HEK293 (cell line): ENCODE measurements around the gene MEG3.

Experiments used
- EGR2 ChIP-seq: fragments of 450-650 bp; formaldehyde crosslinking; IDR thresholded peaks from 2 replicates; pipeline ENCODE4 v1.5.1; 2016; ENCODE audit warnings: low read depth, missing biosample characterization, missing genetic modification characterization
- GLI2 ChIP-seq: fragments of 450-650 bp; formaldehyde crosslinking; IDR thresholded peaks from 2 replicates; pipeline ENCODE4; 2017; ENCODE audit warnings: missing biosample characterization, missing genetic modification characterization, low read depth, borderline replicate concordance
- GLI4 ChIP-seq: fragments of 450-650 bp; formaldehyde crosslinking; IDR thresholded peaks from 2 replicates; pipeline ENCODE4 v1.5.1; 2016; ENCODE audit warnings: missing biosample characterization, missing genetic modification characterization
- HOXA7 ChIP-seq: sonication (generic); formaldehyde crosslinking; IDR thresholded peaks from 2 replicates; pipeline ENCODE4 v1.8.1; 2022; ENCODE audit warnings: missing genetic modification reagents, borderline replicate concordance
- IKZF3 ChIP-seq: fragments of 450-650 bp; IDR thresholded peaks from 2 replicates; pipeline ENCODE4 v1.5.0; 2018; ENCODE audit warnings: missing biosample characterization, mild to moderate bottlenecking, missing genetic modification characterization, moderate library complexity
- MYNN ChIP-seq: fragments of 450-650 bp; formaldehyde crosslinking; IDR thresholded peaks from 2 replicates; pipeline ENCODE4 v1.5.1; 2016; ENCODE audit warnings: missing biosample characterization, missing genetic modification characterization, borderline replicate concordance
- PRDM1 ChIP-seq: fragments of 450-650 bp; formaldehyde crosslinking; IDR thresholded peaks from 2 replicates; pipeline ENCODE4; 2016; ENCODE audit warnings: missing biosample characterization, missing genetic modification characterization
- ZBTB1 ChIP-seq: fragments of 450-650 bp; formaldehyde crosslinking; IDR thresholded peaks from 2 replicates; pipeline ENCODE4 v1.5.1; 2016; ENCODE audit warnings: missing biosample characterization, missing genetic modification characterization
- ZIC2 ChIP-seq: fragments of 450-650 bp; formaldehyde crosslinking; IDR thresholded peaks from 2 replicates; pipeline ENCODE4 v1.5.1; 2016; ENCODE audit warnings: missing biosample characterization, missing genetic modification characterization
- ZNF132 ChIP-seq: fragments of 450-650 bp; formaldehyde crosslinking; IDR thresholded peaks from 2 replicates; pipeline ENCODE4 v1.5.1; 2017; ENCODE audit warnings: missing biosample characterization, missing genetic modification characterization, borderline replicate concordance
- ZNF133 ChIP-seq: fragments of 450-650 bp; formaldehyde crosslinking; IDR thresholded peaks from 2 replicates; pipeline ENCODE4 v1.5.1; 2016; ENCODE audit warnings: missing biosample characterization, missing genetic modification characterization
- ZNF155 ChIP-seq: fragments of 450-650 bp; formaldehyde crosslinking; IDR thresholded peaks from 2 replicates; pipeline ENCODE4 v1.5.1; 2016; ENCODE audit warnings: missing biosample characterization, missing genetic modification characterization
- ZNF184 ChIP-seq: fragments of 450-650 bp; IDR thresholded peaks from 2 replicates; pipeline ENCODE4 v1.5.1; 2018; ENCODE audit warnings: missing biosample characterization, mild to moderate bottlenecking, missing genetic modification characterization
- ZNF202 ChIP-seq: fragments of 450-650 bp; formaldehyde crosslinking; IDR thresholded peaks from 2 replicates; pipeline ENCODE4 v1.5.1; 2016; ENCODE audit warnings: missing biosample characterization, missing genetic modification characterization, borderline replicate concordance
- ZNF211 ChIP-seq: fragments of 450-650 bp; formaldehyde crosslinking; IDR thresholded peaks from 2 replicates; pipeline ENCODE4 v1.5.1; 2016; ENCODE audit warnings: low read depth, missing biosample characterization, missing genetic modification characterization
- ZNF223 ChIP-seq: fragments of 450-650 bp; formaldehyde crosslinking; IDR thresholded peaks from 2 replicates; pipeline ENCODE4 v1.5.1; 2016; ENCODE audit warnings: missing biosample characterization, missing genetic modification characterization
- ZNF248 ChIP-seq: fragments of 450-650 bp; formaldehyde crosslinking; IDR thresholded peaks from 2 replicates; pipeline ENCODE4 v1.5.1; 2017; ENCODE audit warnings: missing biosample characterization, missing genetic modification characterization
- ZNF416 ChIP-seq: fragments of 450-650 bp; formaldehyde crosslinking; IDR thresholded peaks from 2 replicates; pipeline ENCODE4 v1.5.1; 2016; ENCODE audit warnings: missing biosample characterization, missing genetic modification characterization
- ZNF423 ChIP-seq: fragments of 450-650 bp; formaldehyde crosslinking; IDR thresholded peaks from 2 replicates; pipeline ENCODE4 v1.5.1; 2016; ENCODE audit warnings: missing biosample characterization, missing genetic modification characterization
- ZNF433 ChIP-seq: fragments of 450-650 bp; formaldehyde crosslinking; IDR thresholded peaks from 2 replicates; pipeline ENCODE4 v1.5.1; 2016; ENCODE audit warnings: missing biosample characterization, missing genetic modification characterization, low read depth
- ZNF510 ChIP-seq: fragments of 450-650 bp; formaldehyde crosslinking; IDR thresholded peaks from 2 replicates; pipeline ENCODE4 v1.5.1; 2018; ENCODE audit warnings: mild to moderate bottlenecking, missing genetic modification characterization, missing biosample characterization; ENCODE audit not compliant: insufficient replicate concordance
- ZNF521 ChIP-seq: fragments of 450-650 bp; formaldehyde crosslinking; IDR thresholded peaks from 2 replicates; pipeline ENCODE4 v1.5.1; 2017; ENCODE audit warnings: missing biosample characterization, mild to moderate bottlenecking, missing genetic modification characterization
- ZNF600 ChIP-seq: fragments of 450-650 bp; formaldehyde crosslinking; IDR thresholded peaks from 2 replicates; pipeline ENCODE4 v1.5.1; 2016; ENCODE audit warnings: missing biosample characterization, missing genetic modification characterization
- ZNF621 ChIP-seq: fragments of 450-650 bp; formaldehyde crosslinking; IDR thresholded peaks from 2 replicates; pipeline ENCODE4 v1.5.1; 2017; ENCODE audit warnings: missing biosample characterization, missing genetic modification characterization
- ZNF626 ChIP-seq: fragments of 450-650 bp; sonication (Bioruptor Pico); formaldehyde crosslinking; IDR thresholded peaks from 2 replicates; pipeline ENCODE4 v1.5.1; 2018; ENCODE audit warnings: missing biosample characterization, missing genetic modification characterization, inconsistent platforms
- ZNF677 ChIP-seq: fragments of 450-650 bp; IDR thresholded peaks from 2 replicates; pipeline ENCODE4 v1.5.0; 2018; ENCODE audit warnings: missing biosample characterization, mild to moderate bottlenecking, missing genetic modification characterization, moderate library complexity
- ZNF792 ChIP-seq: fragments of 450-650 bp; formaldehyde crosslinking; IDR thresholded peaks from 2 replicates; pipeline ENCODE4 v1.5.1; 2016; ENCODE audit warnings: missing biosample characterization, missing genetic modification characterization
- TF ChIP-seq, protein P1 (sequence below): fragments of 450-650 bp; formaldehyde crosslinking; IDR thresholded peaks from 2 replicates; pipeline ENCODE4 v1.5.1; 2016; ENCODE audit warnings: missing biosample characterization, missing genetic modification characterization
- TF ChIP-seq, protein P2 (sequence below): fragments of 450-650 bp; formaldehyde crosslinking; IDR thresholded peaks from 2 replicates; pipeline ENCODE4 v1.5.1; 2016; ENCODE audit warnings: missing biosample characterization, missing genetic modification characterization
- TF ChIP-seq, protein P3 (sequence below): fragments of 450-650 bp; formaldehyde crosslinking; IDR thresholded peaks from 2 replicates; pipeline ENCODE4 v1.5.0; 2017; ENCODE audit warnings: missing biosample characterization, missing genetic modification characterization, borderline replicate concordance
- TF ChIP-seq, protein P4 (sequence below): fragments of 450-650 bp; formaldehyde crosslinking; IDR thresholded peaks from 2 replicates; pipeline ENCODE4 v1.5.1; 2016; ENCODE audit warnings: missing biosample characterization, missing genetic modification characterization
- TF ChIP-seq, protein P5 (sequence below): fragments of 450-650 bp; formaldehyde crosslinking; IDR thresholded peaks from 2 replicates; pipeline ENCODE4 v1.5.1; 2016; ENCODE audit warnings: missing biosample characterization, missing genetic modification characterization

Gene MEG3

DNA sequence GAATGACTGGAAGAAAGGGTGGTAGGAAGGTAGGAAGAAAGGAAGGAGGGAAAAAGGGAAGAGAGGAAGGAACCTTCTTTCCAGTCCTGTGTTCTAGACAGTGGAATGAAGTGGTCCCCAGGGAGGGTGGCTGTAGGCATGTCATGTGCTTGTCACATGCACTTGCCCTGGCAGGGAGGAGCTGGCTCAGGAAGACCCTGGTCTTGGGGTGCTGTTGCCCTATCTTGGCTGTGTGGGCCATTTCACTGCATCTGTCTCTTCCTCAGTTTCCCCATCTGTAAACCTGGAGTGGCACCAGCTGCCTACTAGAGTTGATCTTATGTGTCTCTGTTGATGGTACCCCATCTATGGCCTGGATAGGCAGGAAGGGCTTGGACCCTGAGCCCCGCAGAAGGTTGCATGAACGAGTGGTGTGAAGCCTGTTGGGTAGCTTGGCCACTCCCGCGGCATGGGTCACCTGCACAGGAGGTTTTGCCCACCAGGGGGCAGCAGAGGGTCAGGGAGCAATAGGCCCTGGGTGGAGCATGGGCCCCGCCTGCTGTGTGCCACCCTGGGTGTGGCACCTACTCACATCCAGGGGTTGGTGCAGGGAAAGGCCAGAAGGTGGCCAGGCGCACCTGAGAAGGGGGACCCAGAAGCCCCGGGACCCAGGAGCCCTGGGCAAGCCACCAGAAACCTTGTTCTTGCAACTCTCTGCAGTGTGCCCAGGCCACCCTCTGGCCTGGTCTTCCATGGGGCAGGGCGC is 25.1 kb downstream of the MEG3 start (continued):
- TF ChIP-seq, protein P1, sequence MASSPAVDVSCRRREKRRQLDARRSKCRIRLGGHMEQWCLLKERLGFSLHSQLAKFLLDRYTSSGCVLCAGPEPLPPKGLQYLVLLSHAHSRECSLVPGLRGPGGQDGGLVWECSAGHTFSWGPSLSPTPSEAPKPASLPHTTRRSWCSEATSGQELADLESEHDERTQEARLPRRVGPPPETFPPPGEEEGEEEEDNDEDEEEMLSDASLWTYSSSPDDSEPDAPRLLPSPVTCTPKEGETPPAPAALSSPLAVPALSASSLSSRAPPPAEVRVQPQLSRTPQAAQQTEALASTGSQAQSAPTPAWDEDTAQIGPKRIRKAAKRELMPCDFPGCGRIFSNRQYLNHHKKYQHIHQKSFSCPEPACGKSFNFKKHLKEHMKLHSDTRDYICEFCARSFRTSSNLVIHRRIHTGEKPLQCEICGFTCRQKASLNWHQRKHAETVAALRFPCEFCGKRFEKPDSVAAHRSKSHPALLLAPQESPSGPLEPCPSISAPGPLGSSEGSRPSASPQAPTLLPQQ (tag by site-specific recombination) = peak; percentile 77
- TF ChIP-seq ZNF248 = no peak
- no peak for TF ChIP-seq ZNF510 (tag by site-specific recombination)
- TF ChIP-seq ZNF211 = no peak
- no peak for TF ChIP-seq ZNF423 (tag by site-specific recombination)
- TF ChIP-seq ZNF521 (tag by site-specific recombination) = no peak
- no peak for TF ChIP-seq ZNF184 (tag by site-specific recombination)
- TF ChIP-seq GLI2 (tag by site-specific recombination) = no peak
- TF ChIP-seq HOXA7 (CRISPR knock-in tag) = no peak
- TF ChIP-seq IKZF3 (tag by site-specific recombination) = no peak
- no peak for TF ChIP-seq ZNF202 (tag by site-specific recombination)
- no peak for TF ChIP-seq ZNF600
- TF ChIP-seq ZNF677 (tag by site-specific recombination) = no peak
- TF ChIP-seq, protein P2, sequence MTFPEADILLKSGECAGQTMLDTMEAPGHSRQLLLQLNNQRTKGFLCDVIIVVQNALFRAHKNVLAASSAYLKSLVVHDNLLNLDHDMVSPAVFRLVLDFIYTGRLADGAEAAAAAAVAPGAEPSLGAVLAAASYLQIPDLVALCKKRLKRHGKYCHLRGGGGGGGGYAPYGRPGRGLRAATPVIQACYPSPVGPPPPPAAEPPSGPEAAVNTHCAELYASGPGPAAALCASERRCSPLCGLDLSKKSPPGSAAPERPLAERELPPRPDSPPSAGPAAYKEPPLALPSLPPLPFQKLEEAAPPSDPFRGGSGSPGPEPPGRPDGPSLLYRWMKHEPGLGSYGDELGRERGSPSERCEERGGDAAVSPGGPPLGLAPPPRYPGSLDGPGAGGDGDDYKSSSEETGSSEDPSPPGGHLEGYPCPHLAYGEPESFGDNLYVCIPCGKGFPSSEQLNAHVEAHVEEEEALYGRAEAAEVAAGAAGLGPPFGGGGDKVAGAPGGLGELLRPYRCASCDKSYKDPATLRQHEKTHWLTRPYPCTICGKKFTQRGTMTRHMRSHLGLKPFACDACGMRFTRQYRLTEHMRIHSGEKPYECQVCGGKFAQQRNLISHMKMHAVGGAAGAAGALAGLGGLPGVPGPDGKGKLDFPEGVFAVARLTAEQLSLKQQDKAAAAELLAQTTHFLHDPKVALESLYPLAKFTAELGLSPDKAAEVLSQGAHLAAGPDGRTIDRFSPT (tag by site-specific recombination) = peak; percentile 71
- peak; percentile 35; the same call in 1 of the 2 replicates for TF ChIP-seq PRDM1 (tag by site-specific recombination)
- TF ChIP-seq GLI4 (tag by site-specific recombination) = no peak
- TF ChIP-seq ZNF621 (tag by site-specific recombination) = no peak
- no peak for TF ChIP-seq ZNF132 (tag by site-specific recombination)
- no peak for TF ChIP-seq ZNF626
- no peak for TF ChIP-seq MYNN (tag by site-specific recombination)
- TF ChIP-seq, protein P3, sequence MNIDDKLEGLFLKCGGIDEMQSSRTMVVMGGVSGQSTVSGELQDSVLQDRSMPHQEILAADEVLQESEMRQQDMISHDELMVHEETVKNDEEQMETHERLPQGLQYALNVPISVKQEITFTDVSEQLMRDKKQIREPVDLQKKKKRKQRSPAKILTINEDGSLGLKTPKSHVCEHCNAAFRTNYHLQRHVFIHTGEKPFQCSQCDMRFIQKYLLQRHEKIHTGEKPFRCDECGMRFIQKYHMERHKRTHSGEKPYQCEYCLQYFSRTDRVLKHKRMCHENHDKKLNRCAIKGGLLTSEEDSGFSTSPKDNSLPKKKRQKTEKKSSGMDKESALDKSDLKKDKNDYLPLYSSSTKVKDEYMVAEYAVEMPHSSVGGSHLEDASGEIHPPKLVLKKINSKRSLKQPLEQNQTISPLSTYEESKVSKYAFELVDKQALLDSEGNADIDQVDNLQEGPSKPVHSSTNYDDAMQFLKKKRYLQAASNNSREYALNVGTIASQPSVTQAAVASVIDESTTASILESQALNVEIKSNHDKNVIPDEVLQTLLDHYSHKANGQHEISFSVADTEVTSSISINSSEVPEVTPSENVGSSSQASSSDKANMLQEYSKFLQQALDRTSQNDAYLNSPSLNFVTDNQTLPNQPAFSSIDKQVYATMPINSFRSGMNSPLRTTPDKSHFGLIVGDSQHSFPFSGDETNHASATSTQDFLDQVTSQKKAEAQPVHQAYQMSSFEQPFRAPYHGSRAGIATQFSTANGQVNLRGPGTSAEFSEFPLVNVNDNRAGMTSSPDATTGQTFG (tag by site-specific recombination) = no peak
- TF ChIP-seq, protein P4, sequence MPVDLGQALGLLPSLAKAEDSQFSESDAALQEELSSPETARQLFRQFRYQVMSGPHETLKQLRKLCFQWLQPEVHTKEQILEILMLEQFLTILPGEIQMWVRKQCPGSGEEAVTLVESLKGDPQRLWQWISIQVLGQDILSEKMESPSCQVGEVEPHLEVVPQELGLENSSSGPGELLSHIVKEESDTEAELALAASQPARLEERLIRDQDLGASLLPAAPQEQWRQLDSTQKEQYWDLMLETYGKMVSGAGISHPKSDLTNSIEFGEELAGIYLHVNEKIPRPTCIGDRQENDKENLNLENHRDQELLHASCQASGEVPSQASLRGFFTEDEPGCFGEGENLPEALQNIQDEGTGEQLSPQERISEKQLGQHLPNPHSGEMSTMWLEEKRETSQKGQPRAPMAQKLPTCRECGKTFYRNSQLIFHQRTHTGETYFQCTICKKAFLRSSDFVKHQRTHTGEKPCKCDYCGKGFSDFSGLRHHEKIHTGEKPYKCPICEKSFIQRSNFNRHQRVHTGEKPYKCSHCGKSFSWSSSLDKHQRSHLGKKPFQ (tag by site-specific recombination) = peak; percentile 74; the same call in 1 of the 2 replicates
- TF ChIP-seq ZNF433 (tag by site-specific recombination) = no peak
- TF ChIP-seq ZNF155 (tag by site-specific recombination) = no peak
- TF ChIP-seq, protein P5, sequence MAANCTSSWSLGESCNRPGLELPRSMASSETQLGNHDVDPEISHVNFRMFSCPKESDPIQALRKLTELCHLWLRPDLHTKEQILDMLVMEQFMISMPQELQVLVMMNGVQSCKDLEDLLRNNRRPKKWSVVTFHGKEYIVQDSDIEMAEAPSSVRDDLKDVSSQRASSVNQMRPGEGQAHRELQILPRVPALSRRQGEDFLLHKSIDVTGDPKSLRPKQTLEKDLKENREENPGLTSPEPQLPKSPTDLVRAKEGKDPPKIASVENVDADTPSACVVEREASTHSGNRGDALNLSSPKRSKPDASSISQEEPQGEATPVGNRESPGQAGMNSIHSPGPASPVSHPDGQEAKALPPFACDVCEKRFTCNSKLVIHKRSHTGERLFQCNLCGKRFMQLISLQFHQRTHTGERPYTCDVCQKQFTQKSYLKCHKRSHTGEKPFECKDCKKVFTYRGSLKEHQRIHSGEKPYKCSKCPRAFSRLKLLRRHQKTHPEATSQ = no peak
- TF ChIP-seq ZNF416 (tag by site-specific recombination) = no peak
- no peak for TF ChIP-seq ZNF223 (tag by site-specific recombination)
- TF ChIP-seq ZNF133 (tag by site-specific recombination) = no peak
- no peak for TF ChIP-seq EGR2 (tag by site-specific recombination)
- no peak for TF ChIP-seq ZBTB1
- TF ChIP-seq ZNF792 (tag by site-specific recombination) = no peak
- no peak for TF ChIP-seq ZIC2 (tag by site-specific recombination)
